Upper lobe of left lung (tissue), 6 donors: ENCODE results near the gene PAF1. TPM values are rescaled to one million over a fixed set of nuclear protein-coding genes. Genes with fewer than 3 reads are reported as not detected.

ENCODE experiments used
- ATAC-seq, 2 donors: fragments of 200-7000 bp; cut with Tn5 transposase; one replicate each; pipeline ENCODE4 v1.9.1; 2022; ENCODE audit warnings: mild to moderate bottlenecking in 2 of 2, moderate library complexity in 2 of 2; ENCODE audit not compliant: low FRiP score in 2 of 2
- DNase-seq, 2 donors: peaks; one replicate each; pipeline ENCODE4 v3.0.0-alpha.2; 2019 to 2020
- H3K27ac ChIP-seq, 4 donors: fragments of 200-600 bp; sonication (generic); one replicate each; pipeline ENCODE4 v1.5.1; 2016 to 2019
- H3K27me3 ChIP-seq, 4 donors: fragments of 200-600 bp; sonication (generic); one replicate each; pipeline ENCODE4 v1.5.1; 2017 to 2019
- H3K36me3 ChIP-seq, 4 donors: fragments of 200-600 bp; sonication (generic); one replicate each; pipeline ENCODE4 v1.5.1; 2016 to 2019
- H3K4me1 ChIP-seq, 4 donors: fragments of 200-600 bp; sonication (generic); one replicate each; pipeline ENCODE4 v1.5.1; 2018 to 2019
- H3K4me3 ChIP-seq, 4 donors: fragments of 200-600 bp; sonication (generic); one replicate each; pipeline ENCODE4 v1.5.1; 2017 to 2019; ENCODE audit warnings: mild to moderate bottlenecking in 2 of 4, moderate library complexity in 1 of 4
- H3K9me3 ChIP-seq, 4 donors: fragments of 200-600 bp; sonication (generic); one replicate each; pipeline ENCODE4 v1.5.1; 2018 to 2019
- CTCF ChIP-seq, 6 experiments: fragments of 450-650 bp in 4 of 6; fragments of 200-600 bp in 2 of 6; sonication (generic) in 2 of 6; IDR thresholded peaks; one replicate each; pipeline ENCODE4 v1.5.1; 2016 to 2019; ENCODE audit warnings: antibody characterized with exemption in 6 of 6
- EP300 ChIP-seq, 4 donors: sonication (generic); formaldehyde crosslinking; IDR thresholded peaks; one replicate each; pipeline ENCODE4 v1.5.1; 2017; ENCODE audit warnings: antibody characterized with exemption in 4 of 4, control low read depth in 2 of 4
- POLR2A ChIP-seq, 4 donors: fragments of 450-650 bp; IDR thresholded peaks; one replicate each; pipeline ENCODE4 v1.5.1; 2016 to 2017; ENCODE audit warnings: antibody characterized with exemption in 4 of 4, mild to moderate bottlenecking in 2 of 4
- POLR2AphosphoS5 ChIP-seq, 2 donors: sonication (generic); formaldehyde crosslinking; IDR thresholded peaks; one replicate each; pipeline ENCODE4 v1.5.1; 2017; ENCODE audit warnings: antibody characterized with exemption in 2 of 2
- WGBS, 2 donors: methylation state at CpG; one replicate each; pipeline ENCODE4 v1.1.5; 2017 to 2018; 5-methylcytosine and 5-hydroxymethylcytosine counted together
- total RNA-seq, 6 donors: library from RNA; depleted of rRNA in 4 of 6; stranded (reverse); fragments of >200 nt in 4 of 6; gene quantifications; one replicate each; pipeline versions ENCODE4 v1.1.0 to v1.2.1, GENCODE V29; 2016 to 2021
- donor health status: DM: no; HTN: no; CAD: no; lungs with moderate emphysema.
- donor health status: DM: no; HTN: yes; CAD: no; lungs with severe emphysema.

Gene PAF1
- total RNA-seq, 6 donors from 2014 or later = 28.6 to 48.0 (median 35.4) TPM

GRCh38 chr19:39419003-39419402, 28.1 kb upstream of the PAF1 start:
- H3K27ac ChIP-seq = no peak overlapping the region
- WGBS, 2 donors = 85 to 91% methylated on average over 6 to 9 of the region's 9 CpGs
- H3K27me3 ChIP-seq = no peaks in the 10 kb centered on the region
- TF ChIP-seq EP300 (IDR thresholded peaks at IDR 0.05) (no peak), POLR2A (IDR thresholded peaks at IDR 0.05) (no peak), POLR2AphosphoS5 (IDR thresholded peaks at IDR 0.05) (no peak), CTCF (IDR thresholded peaks at IDR 0.05) (no peak)
- no peaks in the 10 kb centered on the region for H3K9me3 ChIP-seq
- H3K4me1 ChIP-seq = peaks cover 6 to 30% (median 15%) of the 10 kb centered on the region in 4 donors
- no peak overlapping the region for H3K4me3 ChIP-seq
- H3K36me3 ChIP-seq = peaks cover 0 to 77% (median 28%) of the 10 kb centered on the region in 4 donors
- no peak for DNase-seq
- ATAC-seq = no peak

- no peak for ATAC-seq
- no peak overlapping the region for H3K4me3 ChIP-seq
- H3K27ac ChIP-seq = no peak overlapping the region
- TF ChIP-seq CTCF (IDR thresholded peaks at IDR 0.05) (no peak), POLR2AphosphoS5 (IDR thresholded peaks at IDR 0.05) (no peak), POLR2A (IDR thresholded peaks at IDR 0.05) (no peak), EP300 (IDR thresholded peaks at IDR 0.05) (no peak)
- WGBS, 2 donors = 82 to 88% methylated on average over 25 to 28 of the region's 30 CpGs
- peaks cover 0 to 63% (median 17%) of the 10 kb centered on the region in 4 donors for H3K36me3 ChIP-seq
- H3K9me3 ChIP-seq = no peaks in the 10 kb centered on the region
- peaks cover 8 to 43% (median 21%) of the 10 kb centered on the region in 4 donors for H3K4me1 ChIP-seq
- DNase-seq = peak in 1 of 2 donors; percentile 85
- no peaks in the 10 kb centered on the region for H3K27me3 ChIP-seq
These were observed 26.7 kb upstream of the PAF1 start for GRCh38 chr19:39417463-39418181.

- TF ChIP-seq POLR2A (IDR thresholded peaks at IDR 0.05) (no peak), POLR2AphosphoS5 (IDR thresholded peaks at IDR 0.05) (no peak), EP300 (IDR thresholded peaks at IDR 0.05) (no peak)
- H3K4me3 ChIP-seq = peak overlapping the region in 1 of 4 donors; percentile 80
- H3K27ac ChIP-seq = peak overlapping the region in 2 of 4 donors; percentile 54 to 100
- no peaks in the 10 kb centered on the region for H3K27me3 ChIP-seq
- DNase-seq (peak in 1 of 2 donors; percentile 82), ATAC-seq (no peak)
- 84 to 86% methylated on average over 16 to 26 of the region's 27 CpGs for WGBS, 2 donors
- peaks cover 0 to 53% (median 13%) of the 10 kb centered on the region in 4 donors for H3K36me3 ChIP-seq
- H3K9me3 ChIP-seq = no peaks in the 10 kb centered on the region
- peaks cover 9 to 48% (median 24%) of the 10 kb centered on the region in 4 donors for H3K4me1 ChIP-seq
These were observed 25.5 kb upstream of the PAF1 start for GRCh38 chr19:39416152-39417120.

- Histone ChIP-seq H3K4me3 (peak overlapping the region in 3 of 4 donors; percentile 68 to 80 (median 72)), H3K27me3 (no peaks in the 10 kb centered on the region), H3K9me3 (no peaks in the 10 kb centered on the region), H3K36me3 (peaks cover 0 to 43% (median 13%) of the 10 kb centered on the region in 4 donors), H3K27ac (peak overlapping the region in 3 of 4 donors; percentile 13 to 100 (median 100)), H3K4me1 (peaks cover 20 to 59% (median 35%) of the 10 kb centered on the region in 4 donors)
- no peak for TF ChIP-seq POLR2AphosphoS5 (IDR thresholded peaks at IDR 0.05)
- no peak for TF ChIP-seq POLR2A (IDR thresholded peaks at IDR 0.05)
- TF ChIP-seq CTCF (IDR thresholded peaks at IDR 0.05) = no peak
- TF ChIP-seq EP300 (IDR thresholded peaks at IDR 0.05) = no peak
- DNase-seq = peak in 1 of 2 donors; percentile 81
- ATAC-seq = no peak
- 72 to 82% methylated on average over 23 to 32 of the region's 35 CpGs for WGBS, 2 donors
These were observed 24.5 kb upstream of the PAF1 start for GRCh38 chr19:39415111-39416046.
